ENCODE measurements around the gene LILRA6.
A peak's percentile ranks its signal among the peaks of the same experiment; 100 is the strongest.
"Not testable (repeated sequence)": the region's sequence is repeated elsewhere in the genome, so short reads cannot be mapped to it uniquely, and the experiment has no call there.

Gene LILRA6

GRCh38 chr19:54229146-54229545 is 13.4 kb downstream of the LILRA6 start:
- no peak for DNase-seq

GRCh38 chr19:54224619-54225018 is 18.0 kb downstream of the LILRA6 start:
- not testable (repeated sequence) for DNase-seq

- DNase-seq = not testable (repeated sequence)
Measured at GRCh38 chr19:54223937-54224281, 18.7 kb downstream of the LILRA6 start.

GRCh38 chr19:54223277-54223936 is 19.2 kb downstream of the LILRA6 start:
- DNase-seq = not testable (repeated sequence)

GRCh38 chr19:54222474-54223276 is 19.9 kb downstream of the LILRA6 start, which contains the start of gene LILRB3:
TSS of gene LILRB3 (minus strand) at chr19:54223007. CDS start at chr19:54222976, 31 bp downstream.
- not testable (repeated sequence) for DNase-seq

GRCh38 chr19:54221947-54222346 is 20.6 kb downstream of the LILRA6 start:
- DNase-seq = not testable (repeated sequence)

- not testable (repeated sequence) for DNase-seq
Measured at GRCh38 chr19:54219702-54220101, 22.9 kb downstream of the LILRA6 start.

- DNase-seq = no peak
Measured at GRCh38 chr19:54218960-54219661, 23.5 kb downstream of the LILRA6 start.

GRCh38 chr19:54218259-54218658 is 24.3 kb downstream of the LILRA6 start:
- no peak for DNase-seq

- DNase-seq = not testable (repeated sequence)
Measured at GRCh38 chr19:54217517-54218247, 24.9 kb downstream of the LILRA6 start.

GRCh38 chr19:54216869-54217268 is 25.7 kb downstream of the LILRA6 start:
- no peak for DNase-seq

- DNase-seq = not testable (repeated sequence)
Measured at GRCh38 chr19:54214734-54215133, 27.9 kb downstream of the LILRA6 start.

GRCh38 chr19:54214217-54214616 is 28.4 kb downstream of the LILRA6 start:
- not testable (repeated sequence) for DNase-seq

- no peak for DNase-seq
Measured at GRCh38 chr19:54211235-54211634, 31.4 kb downstream of the LILRA6 start.

GRCh38 chr19:54209811-54210494 is 32.6 kb downstream of the LILRA6 start:
- DNase-seq = no peak

- no peak for DNase-seq
Measured at GRCh38 chr19:54209058-54209810, 33.4 kb downstream of the LILRA6 start.

- no peak for DNase-seq
Measured at GRCh38 chr19:54208784-54209057, 33.9 kb downstream of the LILRA6 start.

GRCh38 chr19:54207983-54208783 is 34.4 kb downstream of the LILRA6 start:
- peak; percentile 59 for DNase-seq

- no peak for DNase-seq
Measured at GRCh38 chr19:54207676-54207982, 35.0 kb downstream of the LILRA6 start.

- not testable (repeated sequence) for DNase-seq
Measured at GRCh38 chr19:54207193-54207592, 35.4 kb downstream of the LILRA6 start.

- DNase-seq = no peak
Measured at GRCh38 chr19:54206831-54207177, 35.8 kb downstream of the LILRA6 start.

All from CD4-positive, alpha-beta T cell treated with Interleukin-21 for 1 hour (primary cell).